A549 (cell line): ENCODE results near the gene CARTPT.

Experiments
- BHLHE40 ChIP-seq: IDR thresholded peaks from 2 replicates; pipeline ENCODE4 v1.6.1; 2012; ENCODE audit warnings: low read depth, low read length, inconsistent platforms
- CEBPB ChIP-seq, 2 experiments: fragments of >200 bp in 1 of 2; sonication (Bioruptor Twin) in 1 of 2; formaldehyde crosslinking in 1 of 2; IDR thresholded peaks; 2 replicates each; pipeline ENCODE4 v1.6.1; 2012 to 2016
- EP300 ChIP-seq, 2 experiments: fragments of >200 bp; sonication (Bioruptor Twin); formaldehyde crosslinking; IDR thresholded peaks; 2 replicates in 1 of 2; 3 replicates in 1 of 2; pipeline ENCODE4 v1.6.1; 2016 to 2017
- ESRRA ChIP-seq: fragments of 150-350 bp; IDR thresholded peaks from 2 replicates; pipeline ENCODE4 v1.6.1; 2014; ENCODE audit warnings: mild to moderate bottlenecking, low read length, borderline replicate concordance
- MAZ ChIP-seq: fragments of 150-350 bp; IDR thresholded peaks from 2 replicates; pipeline ENCODE4 v1.6.1; 2014; ENCODE audit warnings: antibody characterized with exemption, low read depth, low read length, borderline replicate concordance
- POLR2A ChIP-seq: IDR thresholded peaks from 2 replicates; pipeline ENCODE4 v1.6.1; 2012; ENCODE audit warnings: mild to moderate bottlenecking, low read length
- RNF2 ChIP-seq: fragments of 200-600 bp; sonication (generic); IDR thresholded peaks from 2 replicates; pipeline ENCODE4 v1.6.1; 2016; ENCODE audit warnings: low read depth, mild to moderate bottlenecking, antibody characterized with exemption, moderate library complexity, borderline replicate concordance
- TF ChIP-seq, protein P1 (sequence below): fragments of 150-350 bp; IDR thresholded peaks from 2 replicates; pipeline ENCODE4 v1.6.1; 2014; ENCODE audit warnings: low read depth, mild to moderate bottlenecking, low read length
- TF ChIP-seq, protein P2 (sequence below): fragments of 200-600 bp; sonication (generic); IDR thresholded peaks from 2 replicates; pipeline ENCODE4 v1.6.1; 2016; ENCODE audit warnings: antibody characterized with exemption, mild to moderate bottlenecking, moderate library complexity
- TF ChIP-seq, protein P3 (sequence below): fragments of >200 bp; sonication (Bioruptor Twin); formaldehyde crosslinking; IDR thresholded peaks from 3 replicates; pipeline ENCODE4 v1.5.1; 2016

DNA sequence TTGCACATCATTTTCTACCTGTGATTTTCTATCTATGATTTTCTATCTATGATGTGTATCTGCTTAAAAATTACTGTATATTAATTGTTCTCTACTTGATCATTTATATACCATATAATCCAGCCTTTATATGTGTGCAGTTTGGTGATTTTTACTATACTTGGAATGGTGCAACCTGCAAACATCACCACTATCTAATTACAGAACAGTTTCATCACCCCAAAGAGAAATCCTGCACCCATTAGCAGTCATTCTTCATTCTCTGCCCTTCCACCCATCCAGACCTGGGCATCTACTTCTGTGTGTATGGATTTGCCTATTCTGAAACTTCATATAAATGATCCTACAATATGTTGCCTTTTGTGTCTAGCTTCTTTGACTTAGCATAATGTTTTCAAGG is 51.3 kb downstream of the CARTPT start:
- no peak for TF ChIP-seq POLR2A
- TF ChIP-seq, protein P1, sequence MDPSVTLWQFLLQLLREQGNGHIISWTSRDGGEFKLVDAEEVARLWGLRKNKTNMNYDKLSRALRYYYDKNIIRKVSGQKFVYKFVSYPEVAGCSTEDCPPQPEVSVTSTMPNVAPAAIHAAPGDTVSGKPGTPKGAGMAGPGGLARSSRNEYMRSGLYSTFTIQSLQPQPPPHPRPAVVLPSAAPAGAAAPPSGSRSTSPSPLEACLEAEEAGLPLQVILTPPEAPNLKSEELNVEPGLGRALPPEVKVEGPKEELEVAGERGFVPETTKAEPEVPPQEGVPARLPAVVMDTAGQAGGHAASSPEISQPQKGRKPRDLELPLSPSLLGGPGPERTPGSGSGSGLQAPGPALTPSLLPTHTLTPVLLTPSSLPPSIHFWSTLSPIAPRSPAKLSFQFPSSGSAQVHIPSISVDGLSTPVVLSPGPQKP, result no peak
- TF ChIP-seq, protein P2, sequence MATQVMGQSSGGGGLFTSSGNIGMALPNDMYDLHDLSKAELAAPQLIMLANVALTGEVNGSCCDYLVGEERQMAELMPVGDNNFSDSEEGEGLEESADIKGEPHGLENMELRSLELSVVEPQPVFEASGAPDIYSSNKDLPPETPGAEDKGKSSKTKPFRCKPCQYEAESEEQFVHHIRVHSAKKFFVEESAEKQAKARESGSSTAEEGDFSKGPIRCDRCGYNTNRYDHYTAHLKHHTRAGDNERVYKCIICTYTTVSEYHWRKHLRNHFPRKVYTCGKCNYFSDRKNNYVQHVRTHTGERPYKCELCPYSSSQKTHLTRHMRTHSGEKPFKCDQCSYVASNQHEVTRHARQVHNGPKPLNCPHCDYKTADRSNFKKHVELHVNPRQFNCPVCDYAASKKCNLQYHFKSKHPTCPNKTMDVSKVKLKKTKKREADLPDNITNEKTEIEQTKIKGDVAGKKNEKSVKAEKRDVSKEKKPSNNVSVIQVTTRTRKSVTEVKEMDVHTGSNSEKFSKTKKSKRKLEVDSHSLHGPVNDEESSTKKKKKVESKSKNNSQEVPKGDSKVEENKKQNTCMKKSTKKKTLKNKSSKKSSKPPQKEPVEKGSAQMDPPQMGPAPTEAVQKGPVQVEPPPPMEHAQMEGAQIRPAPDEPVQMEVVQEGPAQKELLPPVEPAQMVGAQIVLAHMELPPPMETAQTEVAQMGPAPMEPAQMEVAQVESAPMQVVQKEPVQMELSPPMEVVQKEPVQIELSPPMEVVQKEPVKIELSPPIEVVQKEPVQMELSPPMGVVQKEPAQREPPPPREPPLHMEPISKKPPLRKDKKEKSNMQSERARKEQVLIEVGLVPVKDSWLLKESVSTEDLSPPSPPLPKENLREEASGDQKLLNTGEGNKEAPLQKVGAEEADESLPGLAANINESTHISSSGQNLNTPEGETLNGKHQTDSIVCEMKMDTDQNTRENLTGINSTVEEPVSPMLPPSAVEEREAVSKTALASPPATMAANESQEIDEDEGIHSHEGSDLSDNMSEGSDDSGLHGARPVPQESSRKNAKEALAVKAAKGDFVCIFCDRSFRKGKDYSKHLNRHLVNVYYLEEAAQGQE, result no peak
- TF ChIP-seq, protein P3, sequence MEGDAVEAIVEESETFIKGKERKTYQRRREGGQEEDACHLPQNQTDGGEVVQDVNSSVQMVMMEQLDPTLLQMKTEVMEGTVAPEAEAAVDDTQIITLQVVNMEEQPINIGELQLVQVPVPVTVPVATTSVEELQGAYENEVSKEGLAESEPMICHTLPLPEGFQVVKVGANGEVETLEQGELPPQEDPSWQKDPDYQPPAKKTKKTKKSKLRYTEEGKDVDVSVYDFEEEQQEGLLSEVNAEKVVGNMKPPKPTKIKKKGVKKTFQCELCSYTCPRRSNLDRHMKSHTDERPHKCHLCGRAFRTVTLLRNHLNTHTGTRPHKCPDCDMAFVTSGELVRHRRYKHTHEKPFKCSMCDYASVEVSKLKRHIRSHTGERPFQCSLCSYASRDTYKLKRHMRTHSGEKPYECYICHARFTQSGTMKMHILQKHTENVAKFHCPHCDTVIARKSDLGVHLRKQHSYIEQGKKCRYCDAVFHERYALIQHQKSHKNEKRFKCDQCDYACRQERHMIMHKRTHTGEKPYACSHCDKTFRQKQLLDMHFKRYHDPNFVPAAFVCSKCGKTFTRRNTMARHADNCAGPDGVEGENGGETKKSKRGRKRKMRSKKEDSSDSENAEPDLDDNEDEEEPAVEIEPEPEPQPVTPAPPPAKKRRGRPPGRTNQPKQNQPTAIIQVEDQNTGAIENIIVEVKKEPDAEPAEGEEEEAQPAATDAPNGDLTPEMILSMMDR, result no peak
- TF ChIP-seq MAZ, result no peak
- no peak for TF ChIP-seq BHLHE40
- TF ChIP-seq RNF2, result no peak
- no peak for TF ChIP-seq CEBPB (IDR thresholded peaks at IDR 0.05)
- TF ChIP-seq ESRRA, result no peak
- TF ChIP-seq EP300 (IDR thresholded peaks at IDR 0.05), result no peak
